NCI-H1092 treated with DMSO at 0.1 percent for 48 hours (cell line): ENCODE measurements around the gene ABCA1.
A peak's percentile ranks its signal among the peaks of the same experiment; 100 is the strongest.

Source experiments
- DNase-seq: peaks from one replicate; lab custom pipeline; 2025; lab: John Stamatoyannopoulos, UW

Gene ABCA1

GRCh38 chr9:104843644-104844240 is 84.2 kb downstream of the ABCA1 start:
- no peak for DNase-seq

- DNase-seq = no peak
Observed at GRCh38 chr9:104842698-104843097, 85.3 kb downstream of the ABCA1 start.

DNA sequence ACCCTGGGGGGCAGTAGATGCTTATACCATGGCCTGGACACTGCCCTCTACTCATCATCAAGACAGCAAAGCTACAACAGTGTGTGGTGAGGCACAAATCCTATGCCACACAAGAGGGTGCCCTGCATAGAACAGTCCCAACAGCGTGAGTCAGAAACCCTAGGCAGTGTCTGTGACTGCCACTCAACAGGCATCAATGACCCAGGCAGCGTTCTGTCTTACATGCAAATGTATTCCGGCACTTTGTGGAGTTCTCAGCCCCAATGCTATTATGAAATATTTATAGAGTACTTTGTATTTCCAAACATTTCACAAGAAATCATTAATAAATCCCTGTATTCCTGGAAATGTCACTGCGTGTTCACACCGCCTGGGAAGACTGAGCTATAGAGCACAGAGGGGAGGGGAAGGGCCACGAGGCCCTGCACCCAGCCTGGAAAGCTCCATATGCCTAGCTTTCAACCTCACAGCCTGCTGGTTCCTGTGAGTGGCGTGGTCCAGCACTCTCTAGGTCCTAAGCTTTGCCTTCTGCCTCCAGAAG is 86.3 kb downstream of the ABCA1 start:
- no peak for DNase-seq

GRCh38 chr9:104838958-104839357 is 89.0 kb downstream of the ABCA1 start:
- no peak for DNase-seq

GRCh38 chr9:104836767-104837166 is 91.2 kb downstream of the ABCA1 start:
- DNase-seq = no peak

DNA sequence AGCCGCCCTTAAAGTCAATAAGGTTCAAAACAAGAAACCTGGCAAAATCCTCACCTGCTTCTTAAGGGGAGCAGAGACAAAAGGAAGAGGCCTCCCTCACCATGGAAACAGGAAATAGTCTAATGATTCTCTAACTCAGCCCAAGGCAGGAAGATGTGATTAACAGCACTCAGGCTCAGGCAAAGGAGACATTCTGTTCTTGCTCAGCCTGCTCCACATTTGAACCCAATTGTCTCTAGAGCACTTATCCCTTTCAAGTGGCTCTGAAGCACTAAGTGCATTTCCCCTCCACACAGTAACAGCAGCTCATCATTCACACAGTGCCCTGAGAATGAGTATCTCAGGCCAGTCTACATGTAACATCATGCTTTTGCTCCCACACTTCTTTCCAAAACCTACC is 91.7 kb downstream of the ABCA1 start:
- DNase-seq = peak; percentile 76

- no peak for DNase-seq
Observed at GRCh38 chr9:104835161-104835560, 92.8 kb downstream of the ABCA1 start.

- no peak for DNase-seq
Observed at GRCh38 chr9:104833696-104834095, 94.3 kb downstream of the ABCA1 start.

GRCh38 chr9:104831681-104832080 is 96.3 kb downstream of the ABCA1 start:
- no peak for DNase-seq

DNA sequence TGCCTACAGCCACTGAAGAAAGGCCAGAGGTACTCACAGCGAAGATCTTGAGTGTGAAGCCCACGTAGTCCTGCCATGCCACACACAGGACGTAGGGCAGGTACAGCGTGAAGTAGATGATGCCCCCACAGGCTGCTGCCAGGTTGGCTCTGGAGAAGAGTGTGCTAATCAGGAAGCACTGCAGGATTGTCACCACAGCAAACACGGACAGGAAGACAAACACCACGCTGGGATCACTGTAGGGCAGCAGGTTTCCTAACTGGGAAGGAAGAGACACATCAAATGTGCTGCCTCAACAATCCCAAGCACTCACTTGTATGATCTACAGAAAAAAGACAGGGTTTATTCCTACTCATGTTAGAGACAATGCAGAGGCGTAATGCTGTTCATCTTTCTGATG is 101.0 kb downstream of the ABCA1 start:
- DNase-seq = no peak

DNA sequence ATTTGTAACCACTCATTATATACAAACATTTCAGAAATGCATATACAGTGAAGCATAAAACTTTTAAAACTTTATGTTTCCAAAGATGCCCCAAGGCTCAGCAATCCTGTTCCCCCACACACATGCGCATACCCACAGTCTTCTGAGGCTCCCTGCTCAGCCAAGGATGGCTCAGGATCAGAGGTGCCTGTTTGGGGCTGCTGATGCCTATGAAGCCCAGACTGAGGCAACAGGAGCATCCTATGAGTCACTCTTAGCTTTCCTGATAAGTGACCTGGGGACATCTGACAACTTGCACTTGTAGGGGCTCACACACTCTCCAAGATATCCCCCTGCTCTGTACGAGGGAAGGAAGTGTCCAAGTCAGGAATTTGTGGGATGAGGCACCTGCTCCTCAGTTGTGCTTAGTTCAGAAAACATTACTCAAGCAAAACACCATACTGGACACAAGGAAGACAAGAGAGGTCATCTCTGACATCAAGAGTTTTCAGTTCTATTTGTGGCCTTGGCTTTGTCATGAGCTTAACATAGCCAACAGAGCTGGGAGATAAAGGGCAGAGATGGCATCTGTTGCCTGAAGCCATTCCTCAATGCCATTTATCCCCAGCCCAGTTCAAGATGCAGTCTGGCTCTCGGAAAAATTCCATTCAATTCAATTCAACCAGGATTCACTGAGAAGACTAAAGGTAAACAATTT is 101.7 kb downstream of the ABCA1 start:
- DNase-seq = no peak

DNA sequence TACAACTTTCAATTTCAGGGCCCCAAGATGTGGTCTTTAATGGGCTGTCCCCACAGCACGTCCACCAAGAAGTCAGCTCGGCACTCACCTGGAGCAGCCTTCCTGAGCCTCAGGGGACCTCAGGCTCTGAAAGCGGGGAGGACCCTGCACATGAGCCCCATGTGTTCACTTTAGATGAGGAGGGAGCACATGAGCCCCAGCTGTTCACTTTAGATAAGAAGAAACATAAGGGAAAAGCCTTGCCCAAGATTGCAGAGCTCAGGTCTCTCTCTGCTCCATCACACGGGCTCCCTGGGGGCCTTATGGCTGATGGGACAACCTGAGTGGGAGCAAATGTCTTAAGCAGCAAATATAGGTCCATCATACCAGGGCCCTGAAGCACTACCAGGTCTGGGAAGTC is 107.6 kb downstream of the ABCA1 start:
- DNase-seq = no peak

DNA sequence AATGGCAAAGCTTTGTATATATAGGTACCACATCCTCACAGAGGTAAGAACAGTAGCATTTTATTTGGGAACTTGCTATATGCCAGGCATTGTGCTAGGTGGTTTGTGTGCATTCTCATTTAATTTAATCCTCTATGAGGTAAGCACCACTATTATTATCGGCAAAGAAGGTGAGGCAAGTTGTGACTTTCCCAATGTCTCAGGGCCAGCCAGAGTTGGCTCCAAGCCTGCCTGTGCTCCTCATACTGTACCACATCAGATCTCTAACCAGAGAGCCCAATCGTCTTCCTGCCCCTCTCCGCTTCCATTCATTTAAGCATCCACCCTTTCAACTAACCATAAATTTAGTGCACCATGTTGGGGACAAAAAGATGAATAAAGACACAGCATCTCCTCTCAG is 108.9 kb downstream of the ABCA1 start:
- no peak for DNase-seq

DNA sequence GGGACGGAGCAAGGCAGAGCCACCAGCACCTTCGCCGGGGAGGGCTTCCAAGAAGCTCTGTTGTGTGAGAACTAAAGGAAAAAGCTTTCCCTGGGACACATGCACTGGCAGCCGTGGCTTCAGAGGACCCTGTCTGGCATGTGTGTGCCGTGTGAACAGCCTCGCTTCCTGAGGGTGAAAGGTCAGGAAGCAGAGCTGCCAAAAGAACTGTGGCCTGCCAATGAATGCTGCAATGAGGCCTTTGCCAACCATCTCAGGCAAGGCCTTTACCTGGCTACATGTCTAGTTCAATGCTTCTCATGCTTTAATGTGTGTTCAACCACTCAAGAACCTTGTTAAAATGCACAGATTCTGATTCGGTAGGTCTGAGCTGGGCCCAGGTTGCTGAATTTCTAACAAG is 110.5 kb downstream of the ABCA1 start:
- DNase-seq = no peak

GRCh38 chr9:104815851-104816565 is 111.9 kb downstream of the ABCA1 start:
- DNase-seq = no peak

DNA sequence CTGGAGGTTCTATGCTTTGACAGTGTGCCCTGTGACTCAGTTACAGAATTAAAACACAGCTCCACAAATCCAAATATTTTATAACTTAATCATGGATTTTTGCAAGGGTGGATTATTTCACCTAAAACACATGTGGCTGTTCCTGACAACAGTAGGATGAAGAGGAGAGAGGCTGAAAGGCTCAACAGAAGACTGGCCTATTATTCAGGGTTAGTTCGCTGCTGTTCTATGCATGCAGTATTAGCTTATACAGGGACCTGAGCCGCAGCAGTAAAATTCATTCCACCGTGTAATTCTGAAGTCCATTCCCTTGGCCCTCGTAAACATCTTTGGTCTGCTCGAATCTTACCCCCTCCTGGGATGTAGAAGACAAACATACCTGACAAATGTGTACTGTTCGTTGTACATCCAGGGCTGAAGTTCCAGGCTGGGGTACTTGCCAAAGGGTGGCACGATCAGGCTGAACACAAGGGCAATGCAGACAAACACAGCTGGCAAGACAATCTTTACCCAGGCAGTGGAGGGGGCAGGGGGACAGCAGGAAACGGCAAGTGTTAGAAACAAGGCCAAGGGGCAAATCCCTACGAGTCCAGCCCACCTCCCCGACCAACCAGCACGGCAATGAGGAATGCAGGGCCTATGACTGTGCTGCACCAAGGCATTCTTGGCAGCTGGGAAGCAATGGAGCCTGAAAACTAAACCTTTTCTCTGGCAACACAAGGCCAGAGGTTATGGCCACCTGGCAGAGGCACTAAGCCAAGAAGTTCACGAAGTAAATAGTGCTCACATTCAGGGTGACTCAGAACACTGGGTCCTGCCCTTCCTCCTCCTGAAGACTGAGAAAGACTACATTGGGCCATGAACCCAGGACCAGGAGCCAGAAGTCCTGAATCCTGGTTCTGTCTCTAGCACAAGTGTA is 117.3 kb downstream of the ABCA1 start:
- peak; percentile 64 for DNase-seq

GRCh38 chr9:104808035-104808614 is 119.8 kb downstream of the ABCA1 start:
- peak; percentile 77 for DNase-seq

GRCh38 chr9:104805441-104805840 is 122.5 kb downstream of the ABCA1 start:
- DNase-seq = no peak

DNA sequence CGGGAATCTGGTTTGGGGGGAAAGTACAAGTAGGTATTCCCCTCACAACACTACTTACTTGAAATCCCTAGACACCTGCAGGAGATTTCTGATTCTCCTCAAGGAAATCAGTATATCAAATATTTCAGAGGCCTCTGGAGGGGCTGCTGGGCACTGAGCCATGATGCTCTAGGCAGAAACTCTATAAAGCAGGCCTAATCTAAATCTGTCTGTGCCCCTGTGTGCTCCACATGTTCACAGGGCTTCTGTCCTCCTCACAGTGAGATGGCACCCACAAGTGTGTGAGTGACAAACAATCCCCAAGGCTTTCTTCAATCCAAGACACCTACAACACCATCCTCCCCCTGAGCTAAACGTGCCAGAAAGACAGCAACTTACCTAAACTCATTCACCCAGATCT is 125.0 kb downstream of the ABCA1 start:
- no peak for DNase-seq

GRCh38 chr9:104802110-104802509 is 125.8 kb downstream of the ABCA1 start:
- DNase-seq = no peak

DNA sequence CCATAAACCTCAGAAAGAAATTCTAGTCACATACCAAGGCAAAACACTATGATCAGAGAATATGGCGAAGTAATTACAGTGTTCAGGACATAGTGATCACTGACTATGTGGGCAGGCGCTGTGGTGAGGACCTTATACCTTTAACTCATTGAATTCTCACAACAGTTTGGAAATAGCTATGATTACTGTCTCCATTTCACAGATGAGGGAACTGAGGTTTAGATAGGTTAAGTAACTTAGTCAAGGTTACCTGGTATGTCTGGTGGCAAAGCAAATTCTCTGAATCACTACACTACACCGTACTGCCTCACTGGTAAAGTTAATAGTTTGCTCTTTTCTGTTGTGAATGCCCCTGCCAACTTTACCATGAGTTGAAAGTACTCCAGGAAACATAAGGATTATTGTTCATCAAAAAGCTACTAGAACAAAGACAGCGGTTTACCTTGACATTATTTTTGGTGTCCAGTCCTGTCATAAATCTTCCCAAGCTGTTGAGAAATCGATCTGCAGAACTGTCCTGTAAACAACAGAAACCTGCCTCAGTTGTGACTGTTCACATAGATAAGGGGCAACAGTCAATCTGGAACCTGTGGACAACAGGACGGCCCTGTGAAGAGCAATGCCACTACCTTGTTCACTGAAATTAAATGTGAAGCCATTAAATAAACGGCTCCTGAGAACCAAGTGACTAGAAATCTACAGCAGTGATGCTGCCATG is 127.7 kb downstream of the ABCA1 start:
- DNase-seq = no peak
